GM18861 (cell line): Measurements from ENCODE around the gene SS18L1.

Experiments
- ATAC-seq: cut with Tn5 transposase; IDR thresholded peaks from one replicate; pipeline ENCODE4 v1.9.1; 2021; ENCODE audit not compliant: unreplicated experiment

SS18L1 gene

GRCh38 chr20:62208795-62209755, 65.5 kb downstream of the SS18L1 start:
- ATAC-seq, result no peak

GRCh38 chr20:62209850-62210495, 66.4 kb downstream of the SS18L1 start:
- ATAC-seq, result no peak

- no peak for ATAC-seq
Observed at GRCh38 chr20:62210496-62210855, 66.9 kb downstream of the SS18L1 start.

- no peak for ATAC-seq
Observed at GRCh38 chr20:62211216-62211615, 67.6 kb downstream of the SS18L1 start.

GRCh38 chr20:62211769-62212288, 68.3 kb downstream of the SS18L1 start:
- no peak for ATAC-seq

GRCh38 chr20:62212299-62212698, 68.7 kb downstream of the SS18L1 start:
- no peak for ATAC-seq

GRCh38 chr20:62214067-62214466, 70.5 kb downstream of the SS18L1 start:
- ATAC-seq, result no peak

- no peak for ATAC-seq
Observed at GRCh38 chr20:62215020-62215990, 71.7 kb downstream of the SS18L1 start.

- no peak for ATAC-seq
Observed at GRCh38 chr20:62215991-62216635, 72.5 kb downstream of the SS18L1 start.

- no peak for ATAC-seq
Observed at GRCh38 chr20:62216636-62217566, 73.3 kb downstream of the SS18L1 start.

GRCh38 chr20:62217913-62218773, 74.6 kb downstream of the SS18L1 start:
- ATAC-seq, result no peak

GRCh38 chr20:62219101-62219991, 75.8 kb downstream of the SS18L1 start:
- no peak for ATAC-seq

- ATAC-seq, result no peak
Observed at GRCh38 chr20:62219992-62220665, 76.6 kb downstream of the SS18L1 start, which contains the start of gene HRH3. HRH3 (minus strand) TSS chr20:62220278; CDS start chr20:62219970, 308 bp downstream.

GRCh38 chr20:62220666-62221568, 77.3 kb downstream of the SS18L1 start:
- no peak for ATAC-seq

GRCh38 chr20:62222266-62222850, 78.8 kb downstream of the SS18L1 start:
- no peak for ATAC-seq
